NOMO-1 (cell line): ENCODE results near the gene WASF1.
A peak's percentile ranks its signal among the peaks of the same experiment; 100 is the strongest.
"Not testable (repeated sequence)": the region's sequence is repeated elsewhere in the genome, so short reads cannot be mapped to it uniquely, and the experiment has no call there.

Experiments
- DNase-seq, 2 experiments: peaks; one replicate each; lab custom pipeline; 2025; ENCODE audit not compliant: unreplicated experiment in 2 of 2; lab: John Stamatoyannopoulos, UW

WASF1 gene

GRCh38 chr6:110095101-110095500 lies 84.4 kb downstream of the WASF1 start:
- DNase-seq: no peak

DNA sequence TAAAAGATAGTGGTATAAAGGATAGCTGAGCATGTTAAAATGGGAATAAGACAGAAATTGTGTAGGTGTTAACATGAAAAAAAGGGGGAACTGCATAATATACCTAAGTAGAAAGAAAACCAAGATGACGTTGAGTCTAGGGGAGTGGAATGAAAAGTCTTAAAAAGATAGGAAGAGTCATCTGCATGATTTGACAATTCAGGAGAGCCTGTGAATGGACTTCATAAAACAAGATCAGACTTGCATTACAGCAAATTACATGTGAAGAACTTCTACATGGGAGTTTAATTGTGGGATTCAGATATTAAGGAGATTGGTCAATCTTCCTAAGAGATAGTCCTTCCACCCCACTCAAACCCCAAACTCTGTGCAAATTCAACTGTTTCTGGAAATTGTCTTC lies 85.5 kb downstream of the WASF1 start:
- DNase-seq: no peak

GRCh38 chr6:110090876-110091275 lies 88.6 kb downstream of the WASF1 start:
- DNase-seq: no peak

DNA sequence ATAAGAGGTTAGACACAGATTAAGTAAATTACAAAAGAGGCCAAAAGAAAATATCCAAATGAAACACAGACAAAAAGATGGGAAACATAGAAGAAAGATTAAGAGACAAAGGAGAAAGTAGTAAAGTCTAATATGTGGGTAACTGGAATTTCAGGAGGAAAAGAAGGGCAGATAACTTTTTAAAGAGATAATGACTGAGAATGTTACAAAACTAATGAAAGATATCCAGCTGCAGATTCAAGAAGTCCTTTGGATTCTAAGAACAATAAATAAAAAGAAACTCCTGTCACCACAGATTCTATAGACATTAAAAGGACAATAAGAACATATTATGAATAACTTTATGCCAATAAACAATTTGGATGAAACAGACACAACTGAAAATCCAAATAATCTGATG lies 90.1 kb downstream of the WASF1 start:
- no peak for DNase-seq

- no peak for DNase-seq
These were observed 94.2 kb downstream of the WASF1 start for GRCh38 chr6:110085285-110085684.

DNA sequence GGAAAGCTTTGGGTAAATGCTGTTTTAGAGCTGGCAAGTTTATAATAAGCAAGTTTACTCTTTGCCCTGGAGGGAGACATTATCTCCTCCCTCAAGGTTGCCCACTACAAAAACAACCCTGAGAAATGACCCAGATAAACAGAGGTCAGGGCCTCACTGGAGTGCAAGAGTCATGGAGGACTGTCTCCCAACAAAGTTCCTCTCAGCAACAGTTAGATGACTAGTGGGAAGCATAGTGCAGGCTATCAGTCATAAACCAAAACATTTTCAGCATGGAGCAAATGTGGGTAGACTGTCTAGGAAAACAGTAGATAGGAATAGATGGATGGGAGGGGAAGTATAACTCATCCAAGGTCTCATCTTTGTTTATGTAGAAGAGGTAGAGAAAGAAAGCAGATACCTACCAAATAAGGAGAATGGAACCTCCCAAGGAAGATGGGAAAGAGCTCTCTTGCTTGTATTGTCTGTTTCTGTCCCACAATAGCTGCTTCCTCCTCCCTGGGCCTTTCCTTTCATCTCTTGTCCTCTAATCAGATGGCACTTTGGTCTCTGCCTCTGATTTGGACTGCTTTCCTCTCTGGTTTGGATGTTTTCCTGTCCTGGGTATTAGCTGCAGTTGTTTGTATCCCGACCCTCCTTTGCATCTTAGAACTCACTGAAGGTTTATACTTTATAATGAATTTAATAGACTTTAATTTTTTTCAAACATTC lies 95.4 kb downstream of the WASF1 start:
- no peak for DNase-seq

- DNase-seq: no peak
These were observed 104.1 kb downstream of the WASF1 start for GRCh38 chr6:110075406-110075805.

GRCh38 chr6:110073474-110073873 lies 106.0 kb downstream of the WASF1 start:
- not testable (repeated sequence) for DNase-seq

GRCh38 chr6:110068592-110068967 lies 110.9 kb downstream of the WASF1 start:
- DNase-seq: no peak

- no peak for DNase-seq
These were observed 111.5 kb downstream of the WASF1 start for GRCh38 chr6:110067837-110068591.

DNA sequence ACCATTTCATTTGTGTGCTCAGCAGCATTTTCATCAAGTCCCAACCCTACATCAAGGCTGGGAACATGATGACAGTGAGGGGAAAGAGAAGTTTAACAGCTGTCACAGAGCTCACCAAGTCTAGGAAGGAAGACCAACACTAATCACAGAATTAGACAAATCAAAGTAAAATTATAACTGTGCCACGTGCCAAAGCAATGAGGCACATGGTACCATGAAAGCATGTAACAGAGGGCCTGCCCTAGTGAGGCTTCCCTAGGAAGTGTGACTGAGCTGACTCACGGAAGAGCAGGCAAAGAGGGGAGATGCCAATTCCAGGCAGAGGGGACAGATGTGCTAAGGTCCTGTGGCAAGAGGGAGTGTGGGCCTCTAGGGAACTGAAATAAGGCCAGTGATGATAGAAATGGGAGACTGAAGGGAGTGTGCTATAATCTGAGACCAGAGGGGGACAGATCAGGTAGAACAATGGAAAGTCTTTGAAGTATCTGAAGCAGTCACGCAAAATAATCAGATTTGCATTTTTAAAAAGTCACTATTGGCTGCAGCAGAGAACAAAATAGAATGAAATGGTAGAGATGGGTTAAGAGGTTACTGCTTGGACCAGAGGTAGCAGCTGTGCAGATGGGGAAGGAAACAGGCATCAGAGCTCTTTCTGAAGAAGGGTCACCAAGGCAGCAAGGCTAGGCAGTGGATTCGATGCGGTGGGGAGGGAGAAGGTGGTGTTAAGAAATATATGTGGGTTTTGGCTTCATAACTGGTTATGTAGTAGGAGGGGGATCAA lies 114.5 kb downstream of the WASF1 start:
- no peak for DNase-seq

- DNase-seq: no peak
These were observed 115.7 kb downstream of the WASF1 start for GRCh38 chr6:110063594-110064263.

- no peak for DNase-seq
These were observed 124.1 kb downstream of the WASF1 start for GRCh38 chr6:110055387-110055735.

GRCh38 chr6:110054664-110055386 lies 124.6 kb downstream of the WASF1 start:
- no peak for DNase-seq

DNA sequence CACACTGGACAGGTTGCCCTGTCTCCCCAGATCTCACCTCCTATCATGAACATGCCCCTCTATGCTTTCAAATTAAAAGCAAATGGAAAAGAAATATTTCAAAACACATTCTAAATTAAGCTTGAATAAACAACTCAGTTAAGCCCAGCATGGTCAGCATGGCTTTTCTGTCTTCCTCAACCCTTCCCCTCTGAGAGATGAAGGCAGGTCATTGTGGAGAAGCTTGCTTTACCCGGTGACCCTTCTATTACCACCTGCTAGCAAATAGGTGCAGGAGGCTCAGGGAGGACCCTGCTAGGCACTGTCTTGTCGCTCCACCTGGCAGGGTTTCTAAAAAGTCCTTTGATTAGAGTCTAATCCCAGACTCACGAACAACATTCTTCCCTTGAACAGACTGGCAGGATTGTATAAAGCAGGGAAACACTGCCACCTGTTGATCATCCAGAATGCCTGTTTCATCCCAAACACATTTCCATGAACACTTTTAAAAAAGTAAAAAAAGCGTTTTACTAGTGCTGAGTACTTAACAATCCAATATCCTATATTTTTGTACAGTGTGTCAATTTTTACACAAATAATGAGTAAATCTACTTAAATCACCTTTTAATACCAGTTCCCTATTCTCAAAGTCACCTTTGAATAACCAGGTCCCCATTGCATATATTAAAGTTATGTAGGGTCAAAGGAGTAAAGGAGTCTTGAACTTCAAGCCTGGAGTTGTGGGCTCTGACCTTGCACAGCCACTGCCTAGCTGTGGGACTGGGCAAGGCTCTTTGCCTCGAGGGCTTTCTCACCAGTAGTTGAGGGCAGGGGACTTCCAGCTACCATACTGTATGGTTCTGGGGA lies 125.9 kb downstream of the WASF1 start:
- peak in 1 of 2 experiments; percentile 33 for DNase-seq

GRCh38 chr6:110050440-110050813 lies 129.0 kb downstream of the WASF1 start:
- DNase-seq: no peak
